NCI-H128 (cell line): ENCODE data around the gene NPC1L1.
"Not testable (repeated sequence)": the region's sequence is repeated elsewhere in the genome, so short reads cannot be mapped to it uniquely, and the experiment has no call there.

ENCODE experiments used
- DNase-seq: peaks from one replicate; lab custom pipeline; 2025; ENCODE audit not compliant: unreplicated experiment; lab: John Stamatoyannopoulos, UW

The NPC1L1 gene

GRCh38 chr7:44565097-44565794, 24.1 kb upstream of the NPC1L1 start:
- DNase-seq: peak; percentile 4

- no peak for DNase-seq
Observed at GRCh38 chr7:44564606-44565005, 23.5 kb upstream of the NPC1L1 start.

DNA sequence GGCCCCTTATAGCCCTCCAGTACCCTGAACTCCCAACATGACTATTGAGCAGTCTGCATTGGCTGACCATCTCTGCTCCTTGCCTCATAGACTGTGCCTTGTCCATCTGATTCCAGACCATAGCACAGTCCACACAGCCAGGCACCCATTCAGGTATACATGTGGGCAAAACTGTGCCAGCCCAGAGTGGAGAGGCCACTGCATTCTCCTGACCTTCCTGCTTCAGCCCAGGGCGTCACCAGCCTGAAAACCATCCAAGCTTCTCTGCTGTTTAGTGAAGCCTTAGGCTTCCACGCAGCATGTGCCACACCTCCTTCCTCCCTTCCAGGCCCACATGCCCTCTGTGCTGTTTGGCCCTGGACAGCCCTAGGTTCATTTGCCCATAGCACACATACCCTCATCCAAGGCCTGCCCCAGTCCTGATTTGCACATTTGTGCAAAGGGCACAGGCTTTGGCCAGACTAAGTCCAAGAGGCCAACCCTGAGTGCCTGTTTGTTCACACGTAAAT, 22.1 kb upstream of the NPC1L1 start:
- DNase-seq: no peak

GRCh38 chr7:44562622-44562962, 21.5 kb upstream of the NPC1L1 start:
- not testable (repeated sequence) for DNase-seq

DNA sequence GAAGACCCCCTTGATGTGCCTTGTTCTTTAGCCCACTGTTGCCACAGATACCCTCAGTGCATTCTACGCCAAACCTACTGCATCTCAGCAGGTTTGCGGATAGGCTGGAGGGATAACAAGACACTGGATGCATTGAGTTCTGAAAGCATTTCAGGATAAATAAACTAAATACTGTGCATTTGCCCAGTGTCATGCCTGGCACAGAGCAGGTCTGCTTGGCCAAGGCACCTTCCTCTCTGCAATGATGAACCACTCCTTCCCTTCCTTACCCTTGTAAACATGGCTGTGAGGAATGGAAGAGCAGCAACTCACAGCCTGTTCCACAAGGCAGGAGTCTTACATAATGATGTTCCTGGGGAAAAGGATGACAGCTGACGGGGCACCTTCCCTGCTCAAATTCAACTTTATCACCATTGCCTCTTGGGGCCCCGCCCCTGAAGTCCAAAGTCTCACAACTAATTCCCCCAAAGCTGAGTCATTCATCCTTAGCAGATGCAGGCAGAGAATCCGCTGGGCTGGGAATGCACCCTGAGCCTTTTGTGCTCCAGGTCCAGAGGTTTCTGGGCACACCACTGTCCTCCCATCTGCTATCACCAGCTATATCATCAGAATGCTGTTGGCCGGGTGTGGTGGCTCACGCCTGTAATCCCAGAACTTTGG, 21.0 kb upstream of the NPC1L1 start:
- no peak for DNase-seq

DNA sequence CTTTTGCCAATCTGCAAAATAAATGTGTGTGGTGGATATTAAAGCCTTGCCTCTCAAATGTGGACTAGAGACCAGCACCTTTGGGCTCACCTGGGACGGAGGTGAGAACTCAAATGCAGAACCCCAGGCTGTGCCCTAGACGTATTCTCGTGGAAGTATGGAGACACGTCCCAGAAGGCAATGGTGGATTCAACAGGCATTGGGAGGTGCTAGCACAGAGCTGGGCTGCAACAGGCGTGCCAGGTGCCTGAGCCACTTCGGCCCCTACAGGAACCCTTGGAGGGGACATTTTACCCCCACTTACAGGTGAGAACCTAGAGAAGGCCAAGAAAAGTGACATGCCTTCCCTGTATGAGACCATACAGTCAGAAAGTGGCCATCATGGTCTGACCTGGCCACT, 20.4 kb upstream of the NPC1L1 start:
- DNase-seq: no peak

DNA sequence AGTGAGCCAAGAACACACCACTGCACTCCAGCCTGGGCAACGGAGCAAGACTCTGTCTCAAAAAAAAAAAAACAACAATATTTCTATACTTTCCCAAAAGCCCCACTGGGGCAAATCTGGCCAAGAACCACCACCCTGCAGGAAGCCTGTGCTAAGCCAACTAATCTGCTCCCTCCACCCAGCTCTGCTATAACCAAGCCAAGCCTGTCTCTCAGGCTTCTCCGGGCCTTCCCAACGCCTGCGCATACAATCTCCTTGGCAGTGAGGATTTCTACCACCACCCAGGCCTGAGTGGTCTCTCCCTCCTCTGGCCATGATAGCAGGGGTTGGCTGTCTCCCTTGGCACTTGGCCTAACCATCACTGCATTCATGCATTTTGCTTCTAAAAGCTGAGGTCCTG, 18.4 kb upstream of the NPC1L1 start:
- DNase-seq: no peak

GRCh38 chr7:44557485-44557884, 16.4 kb upstream of the NPC1L1 start:
- no peak for DNase-seq

DNA sequence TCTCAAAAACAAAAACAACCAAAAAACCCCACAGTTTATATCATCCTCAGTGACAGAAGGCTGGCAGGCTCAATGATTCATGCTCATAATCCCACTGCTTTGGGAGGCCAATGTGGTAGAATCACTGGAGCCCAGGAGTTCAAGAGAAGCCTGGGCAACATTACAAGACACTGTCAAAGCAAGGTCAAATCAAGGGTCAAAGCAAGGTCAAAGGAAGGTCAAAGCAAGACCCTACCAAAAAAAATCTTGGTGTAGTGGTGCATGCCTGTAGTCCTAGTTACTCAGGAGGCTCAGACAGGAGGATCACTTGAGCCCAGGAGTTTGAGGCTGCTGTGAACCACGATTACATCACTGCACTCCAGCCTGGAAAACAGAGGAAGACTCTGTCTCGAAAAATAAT, 14.2 kb upstream of the NPC1L1 start:
- no peak for DNase-seq

DNA sequence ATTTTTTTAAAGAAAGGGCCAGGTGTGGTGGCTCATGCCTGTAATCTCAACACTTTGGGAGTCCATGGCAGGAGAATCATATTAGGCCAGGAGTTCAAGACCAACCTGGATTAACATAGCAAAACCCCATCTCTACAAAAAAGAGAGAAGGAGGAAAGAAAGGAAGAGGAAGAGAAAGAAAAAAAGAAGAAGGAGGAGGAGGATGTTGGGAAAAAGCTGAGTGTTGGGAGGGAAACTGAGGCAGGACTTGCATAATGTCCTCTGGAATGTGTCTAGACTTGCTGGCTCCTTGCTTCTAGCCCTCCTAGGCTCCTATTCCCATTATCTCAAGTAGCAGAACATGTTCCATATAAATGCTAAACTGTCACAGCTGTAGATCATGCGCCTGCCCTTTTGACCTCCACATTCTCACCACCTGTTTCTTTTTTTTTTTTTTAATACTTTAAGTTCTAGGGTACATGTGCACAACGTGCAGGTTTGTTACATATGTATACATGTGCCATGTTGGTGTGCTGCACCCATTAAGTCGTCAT, 11.4 kb upstream of the NPC1L1 start:
- not testable (repeated sequence) for DNase-seq

DNA sequence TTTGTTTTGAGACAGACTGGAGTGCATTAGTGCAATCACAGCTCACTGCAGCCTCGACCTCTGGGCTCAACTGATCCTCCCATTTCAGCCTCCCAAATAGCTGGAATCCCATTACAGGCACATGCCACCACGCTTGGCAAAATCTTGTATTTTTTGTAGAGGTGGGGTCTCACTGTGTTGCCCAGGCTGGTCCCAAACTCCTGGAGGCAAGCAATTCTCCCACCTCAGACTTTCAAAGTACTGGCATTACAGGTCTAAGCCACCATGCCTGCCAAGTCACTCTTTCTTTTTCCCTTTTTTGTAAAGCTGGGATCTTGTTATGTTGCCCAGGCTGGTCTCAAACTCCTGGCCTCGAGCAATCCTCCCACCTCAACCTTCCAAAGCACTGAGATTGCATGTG, 8.3 kb upstream of the NPC1L1 start:
- DNase-seq: no peak

GRCh38 chr7:44548893-44549292, 7.8 kb upstream of the NPC1L1 start:
- DNase-seq: no peak

- no peak for DNase-seq
Observed at GRCh38 chr7:44547536-44548231, 6.6 kb upstream of the NPC1L1 start.

GRCh38 chr7:44541876-44542610, 913 bp upstream of the NPC1L1 start:
- no peak for DNase-seq

- DNase-seq: no peak
Observed at GRCh38 chr7:44540592-44541027, 520 bp downstream of the NPC1L1 start.

DNA sequence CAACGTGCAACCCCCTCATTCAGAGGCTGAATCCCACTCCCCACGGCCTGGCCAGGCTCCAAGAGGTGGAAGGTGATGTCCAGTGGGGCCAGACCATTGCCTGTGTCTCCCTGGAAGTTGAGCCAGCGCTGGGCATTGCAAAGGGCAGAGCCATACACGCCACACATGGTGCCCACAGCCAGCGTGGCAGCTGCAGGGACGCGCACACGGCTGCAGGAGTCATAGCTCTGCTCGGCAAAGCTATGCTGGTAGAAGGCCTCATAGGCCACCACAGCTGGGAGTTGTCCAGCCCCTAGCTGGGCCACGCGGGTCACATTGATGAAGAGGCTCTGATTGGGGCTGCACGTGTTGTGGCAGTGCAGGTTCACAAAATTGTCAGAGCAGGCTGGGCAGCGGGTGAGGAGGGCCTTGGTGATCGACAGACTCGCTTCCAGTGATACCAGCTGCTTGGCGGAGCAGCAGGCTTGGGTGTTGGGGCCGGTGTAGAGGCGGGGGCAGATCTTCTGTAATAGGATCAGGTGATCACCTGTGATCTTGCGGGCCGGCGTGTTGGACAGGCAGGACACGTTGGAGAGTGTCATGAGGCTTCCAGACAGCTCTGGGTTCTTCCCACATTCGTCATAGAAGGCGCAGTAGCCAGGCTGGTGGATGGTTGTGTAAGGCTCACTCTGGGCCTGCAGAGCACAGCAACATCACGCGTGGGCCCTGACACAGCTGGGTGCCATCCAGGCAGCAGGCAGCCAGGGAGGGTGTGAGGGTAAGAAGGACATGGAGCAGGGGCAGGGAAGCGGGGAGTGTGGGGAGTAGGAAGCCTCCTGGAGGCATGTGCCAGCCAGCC, 1.2 kb downstream of the NPC1L1 start:
- DNase-seq: no peak

GRCh38 chr7:44538798-44539668, 2.1 kb downstream of the NPC1L1 start:
- no peak for DNase-seq

GRCh38 chr7:44538093-44538797, 2.9 kb downstream of the NPC1L1 start:
- DNase-seq: no peak

DNA sequence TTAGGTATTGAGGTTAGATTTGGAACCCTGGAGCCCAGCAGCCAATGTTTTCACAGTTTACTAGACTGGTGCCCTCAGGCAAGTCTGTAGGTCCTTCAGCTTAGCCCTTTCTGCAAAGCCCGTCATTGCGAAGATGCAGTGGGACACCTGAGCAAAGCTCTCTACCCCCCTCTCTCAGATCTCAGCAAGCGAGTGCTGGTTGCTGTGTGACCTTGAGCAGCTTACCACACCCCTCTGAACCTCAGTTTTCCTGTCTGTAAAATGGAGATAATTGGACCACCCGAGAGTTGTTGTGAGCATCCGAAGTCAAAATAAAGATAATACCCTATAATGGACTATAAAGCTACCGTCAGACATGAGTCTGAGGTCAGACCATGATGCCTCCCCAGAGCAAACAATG, 3.7 kb downstream of the NPC1L1 start:
- DNase-seq: no peak
